Lung (tissue), 12 donors: ENCODE measurements around the gene TSPAN18. TPM values are rescaled to one million over a fixed set of nuclear protein-coding genes. Genes with fewer than 3 reads are reported as not detected.
A peak's percentile ranks its signal among the peaks of the same experiment; 100 is the strongest.

Source experiments
- ATAC-seq: fragments of 200-7000 bp; cut with Tn5 transposase; one replicate; pipeline ENCODE4 v1.9.1; 2020; ENCODE audit warnings: moderate number of reproducible peaks; ENCODE audit not compliant: insufficient read depth, low FRiP score
- DNase-seq, 3 donors: peaks; one replicate each; pipeline ENCODE4 v3.0.0-alpha.2; 2013 to 2017
- H3K27ac ChIP-seq, 2 donors: one replicate each; pipeline ENCODE4 v1.5.1; 2013; ENCODE audit warnings: mild to moderate bottlenecking in 2 of 2, moderate library complexity in 2 of 2, control low read depth in 1 of 2, inconsistent platforms in 1 of 2, low read depth in 1 of 2, low read length in 1 of 2
- H3K27me3 ChIP-seq, 3 donors: one replicate each; pipeline ENCODE4 v1.5.1; 2013; ENCODE audit warnings: low read length in 2 of 3; ENCODE audit not compliant: control insufficient read depth in 3 of 3, insufficient read depth in 3 of 3
- H3K36me3 ChIP-seq, 4 donors: one replicate each; pipeline ENCODE4 v1.5.1; 2013; ENCODE audit warnings: low read length in 4 of 4, mild to moderate bottlenecking in 1 of 4, moderate library complexity in 1 of 4; ENCODE audit not compliant: control insufficient read depth in 4 of 4, insufficient read depth in 4 of 4
- H3K4me1 ChIP-seq, 5 donors: one replicate each; pipeline ENCODE4 v1.5.1; 2013; ENCODE audit warnings: low read length in 5 of 5, mild to moderate bottlenecking in 2 of 5, moderate library complexity in 1 of 5; ENCODE audit not compliant: control insufficient read depth in 5 of 5, insufficient read depth in 5 of 5
- H3K4me3 ChIP-seq: one replicate; pipeline ENCODE4 v1.5.1; 2013; ENCODE audit warnings: mild to moderate bottlenecking, control low read depth, moderate library complexity
- H3K9ac ChIP-seq, 2 donors: one replicate each; pipeline ENCODE4 v1.5.1; 2013; ENCODE audit warnings: low read length in 2 of 2, control low read depth in 1 of 2; ENCODE audit not compliant: insufficient read depth in 1 of 2
- H3K9me3 ChIP-seq, 4 donors: one replicate each; pipeline ENCODE4 v1.5.1; 2013; ENCODE audit warnings: low read length in 3 of 4, mild to moderate bottlenecking in 1 of 4, moderate library complexity in 1 of 4; ENCODE audit not compliant: control insufficient read depth in 4 of 4, insufficient read depth in 3 of 4
- WGBS, 2 donors: extraction: QIAGEN DNeasy Blood & Tissue Kit; methylation state at CpG; one replicate each; pipeline ENCODE4 v1.1.7; 2013; 5-methylcytosine and 5-hydroxymethylcytosine counted together
- polyA plus RNA-seq, 2 donors: library from polyadenylated mRNA; stranded (reverse); fragments of 200-250 nt; gene quantifications; one replicate each; pipeline ENCODE4 v1.2.1, GENCODE V29; 2013
- total RNA-seq, 2 donors: library from RNA; depleted of rRNA in 1 of 2; stranded (reverse); fragments of >200 nt in 1 of 2; gene quantifications; one replicate each; pipeline ENCODE4 v1.2.1, GENCODE V29; 2014 to 2021
- TF ChIP-seq, protein P1 (sequence below): IDR thresholded peaks from 2 replicates; pipeline ENCODE4 v1.5.1; 2012; ENCODE audit warnings: mild to moderate bottlenecking; ENCODE audit errors: control extremely low read depth, extremely low read depth
- donor health status: control.
- donor health status: control.
- donor health status: Bipolar disorder and iron deficiency.
- donor health status: healthy.
- donor health status: DM: yes; HTN: yes; CAD: no.

TSPAN18 gene
- total and polyA plus RNA-seq, 4 donors, result 8.3 to 40.7 (median 21.4) TPM

DNA sequence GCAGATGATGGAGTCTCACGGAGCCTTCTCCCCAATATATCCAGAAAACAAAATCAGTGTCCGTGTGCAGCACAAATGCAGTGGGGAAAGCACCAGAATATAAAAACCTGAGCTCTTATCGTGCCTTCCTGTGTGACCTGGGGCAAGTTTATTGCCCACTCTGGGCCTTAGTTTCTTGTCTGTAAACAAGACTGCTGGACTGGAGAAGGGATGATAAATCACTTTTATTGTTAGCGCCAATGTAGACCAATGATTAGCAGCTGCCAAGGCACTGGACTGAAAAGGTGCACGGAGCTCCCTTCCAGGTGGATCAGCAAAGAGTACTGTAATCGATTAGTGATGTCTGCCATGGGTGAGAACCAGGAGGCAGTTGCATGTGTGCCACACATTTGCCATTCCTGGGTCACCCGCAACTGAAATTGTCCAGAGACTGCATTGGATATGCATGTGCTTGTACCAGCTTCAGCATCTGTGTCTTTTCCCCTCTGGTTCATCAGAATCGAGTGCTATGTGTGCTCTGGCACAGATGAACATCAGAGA is 89.2 kb downstream of the TSPAN18 start:
- ATAC-seq (no peak), DNase-seq (no peak)
- no peaks in the 10 kb centered on the region for H3K36me3 ChIP-seq
- H3K9me3 ChIP-seq, result peaks cover 0 to 4% (median 1%) of the 10 kb centered on the region in 4 donors
- H3K9ac ChIP-seq, result no peak overlapping the region
- TF ChIP-seq, protein P1, sequence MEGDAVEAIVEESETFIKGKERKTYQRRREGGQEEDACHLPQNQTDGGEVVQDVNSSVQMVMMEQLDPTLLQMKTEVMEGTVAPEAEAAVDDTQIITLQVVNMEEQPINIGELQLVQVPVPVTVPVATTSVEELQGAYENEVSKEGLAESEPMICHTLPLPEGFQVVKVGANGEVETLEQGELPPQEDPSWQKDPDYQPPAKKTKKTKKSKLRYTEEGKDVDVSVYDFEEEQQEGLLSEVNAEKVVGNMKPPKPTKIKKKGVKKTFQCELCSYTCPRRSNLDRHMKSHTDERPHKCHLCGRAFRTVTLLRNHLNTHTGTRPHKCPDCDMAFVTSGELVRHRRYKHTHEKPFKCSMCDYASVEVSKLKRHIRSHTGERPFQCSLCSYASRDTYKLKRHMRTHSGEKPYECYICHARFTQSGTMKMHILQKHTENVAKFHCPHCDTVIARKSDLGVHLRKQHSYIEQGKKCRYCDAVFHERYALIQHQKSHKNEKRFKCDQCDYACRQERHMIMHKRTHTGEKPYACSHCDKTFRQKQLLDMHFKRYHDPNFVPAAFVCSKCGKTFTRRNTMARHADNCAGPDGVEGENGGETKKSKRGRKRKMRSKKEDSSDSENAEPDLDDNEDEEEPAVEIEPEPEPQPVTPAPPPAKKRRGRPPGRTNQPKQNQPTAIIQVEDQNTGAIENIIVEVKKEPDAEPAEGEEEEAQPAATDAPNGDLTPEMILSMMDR, result no peak
- no peaks in the 10 kb centered on the region for H3K27me3 ChIP-seq
- peaks cover 0 to 25% (median 17%) of the 10 kb centered on the region in 5 donors for H3K4me1 ChIP-seq
- no peak overlapping the region for H3K4me3 ChIP-seq
- WGBS, 2 donors, result 93 to 95% methylated on average over 8 of the region's 8 CpGs
- H3K27ac ChIP-seq, result no peak overlapping the region

DNA sequence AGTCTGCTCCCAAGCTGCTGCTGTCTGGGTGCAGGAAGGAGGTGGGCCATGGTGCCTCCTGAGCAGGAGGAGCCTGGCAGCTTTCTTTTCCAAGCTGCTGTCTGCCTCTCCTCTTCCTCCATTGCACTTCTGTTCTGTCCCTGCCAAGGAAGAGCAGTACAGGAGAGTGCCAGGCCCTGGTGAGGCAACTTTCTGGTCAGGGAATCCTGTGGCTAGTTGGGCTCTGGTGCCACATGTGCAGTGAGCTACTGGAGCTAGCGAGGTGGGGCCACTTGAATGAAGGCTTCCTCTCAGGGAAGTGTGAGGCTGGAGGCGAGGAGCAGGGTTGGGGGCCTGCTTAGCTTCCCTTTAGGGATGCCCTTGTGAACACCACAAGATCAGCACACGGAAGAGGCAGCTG is 90.0 kb downstream of the TSPAN18 start:
- no peak for DNase-seq
- no peaks in the 10 kb centered on the region for H3K36me3 ChIP-seq
- 93 to 95% methylated on average over 3 of the region's 3 CpGs for WGBS, 2 donors

DNA sequence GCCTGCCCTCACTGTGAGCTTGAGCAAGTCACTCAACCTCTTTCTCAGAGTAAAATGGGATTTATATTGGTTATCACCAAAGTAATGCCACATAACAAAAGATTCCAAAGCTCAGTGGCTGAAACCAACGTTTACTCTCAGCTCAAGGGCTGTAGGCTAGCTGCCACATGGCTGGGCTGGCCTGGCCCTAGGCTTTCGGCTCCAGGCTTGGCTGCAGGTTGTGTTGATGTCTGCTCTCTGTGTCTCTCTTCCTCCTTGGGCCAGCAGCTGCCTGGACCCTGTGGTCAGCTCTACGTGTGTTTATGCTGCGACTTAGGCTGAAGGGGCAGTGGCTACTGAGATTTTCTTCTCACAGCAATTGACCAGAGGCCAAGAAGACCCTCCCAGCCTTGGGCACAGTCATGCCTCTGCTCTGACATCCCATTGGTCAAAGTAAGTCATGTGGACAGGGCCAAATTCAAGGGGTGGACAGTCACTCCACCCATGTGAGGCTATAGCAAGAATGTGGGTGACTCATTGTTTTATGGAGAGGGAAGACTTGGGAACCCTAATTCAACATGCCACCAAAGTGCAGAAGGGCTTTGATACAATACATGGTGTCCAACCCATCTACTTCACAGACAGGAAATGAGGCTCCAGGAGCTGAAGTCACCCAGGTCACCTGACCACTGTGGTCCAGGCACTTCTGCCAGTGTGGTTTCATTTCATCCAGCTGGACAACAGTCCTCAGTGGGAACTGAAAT is 90.6 kb downstream of the TSPAN18 start:
- Histone ChIP-seq H3K27me3 (no peaks in the 10 kb centered on the region), H3K36me3 (no peaks in the 10 kb centered on the region), H3K4me3 (no peak overlapping the region), H3K4me1 (peaks cover 0 to 20% (median 17%) of the 10 kb centered on the region in 5 donors), H3K9me3 (peaks cover 0 to 4% (median 1%) of the 10 kb centered on the region in 4 donors), H3K27ac (peak overlapping the region in 1 of 2 donors; percentile 28), H3K9ac (no peak overlapping the region)
- ATAC-seq (no peak), DNase-seq (no peak)
- 78 to 84% methylated on average over 4 of the region's 4 CpGs for WGBS, 2 donors
- TF ChIP-seq, protein P1, result no peak

More for the DNA sequence above, 90.0 kb downstream of the TSPAN18 start:
- Histone ChIP-seq H3K9me3 (peaks cover 0 to 4% (median 1%) of the 10 kb centered on the region in 4 donors), H3K4me1 (peaks cover 0 to 24% (median 17%) of the 10 kb centered on the region in 5 donors), H3K27ac (no peak overlapping the region), H3K4me3 (no peak overlapping the region), H3K27me3 (no peaks in the 10 kb centered on the region), H3K9ac (no peak overlapping the region)
- ATAC-seq, result no peak
- TF ChIP-seq, protein P1, result no peak
